ENCODE results near the gene RPL19.

GRCh38 chr17:39219647-39220154 lies 19.6 kb downstream of the RPL19 start:
- TF ChIP-seq POLR2A (IDR thresholded peaks at IDR 0.05), result no peak
- TF ChIP-seq CTCF (IDR thresholded peaks at IDR 0.05), result no peak
- no peak for TF ChIP-seq POLR2AphosphoS5 (IDR thresholded peaks at IDR 0.05)
